Measurements from ENCODE around the gene DCHS1. TPM values are rescaled to one million over a fixed set of nuclear protein-coding genes. Genes with fewer than 3 reads are reported as not detected.

DCHS1 gene
- total RNA-seq, 1 experiment from 2014 or later = 14.2 TPM

- TF ChIP-seq ERG (CRISPR knock-in tag; IDR thresholded peaks at IDR 0.05) (0 out of 2 replicates have a peak, but pooled peaks have one; percentile 51), TCF7 (CRISPR knock-in tag; IDR thresholded peaks at IDR 0.05; ENCODE audit: low read depth) (no peak), ZNF219 (CRISPR knock-in tag; IDR thresholded peaks at IDR 0.05; ENCODE audit: borderline replicate concordance) (no peak), SOX15 (CRISPR knock-in tag; IDR thresholded peaks at IDR 0.05) (no peak), ZNF671 (CRISPR knock-in tag; IDR thresholded peaks at IDR 0.05) (peak; percentile 17; the same call in 1 of the 2 replicates), NFYB (CRISPR knock-in tag; conservative IDR thresholded peaks at IDR 0.05; ENCODE audit: low read depth) (no peak; the same call in 1 of the 2 replicates)
Measured at GRCh38 chr11:6611963-6612212, 43.7 kb downstream of the DCHS1 start (continued).

- ATAC-seq = peak; percentile 5
Measured at GRCh38 chr11:6611092-6611962, 44.3 kb downstream of the DCHS1 start.

GRCh38 chr11:6610591-6610990 lies 45.0 kb downstream of the DCHS1 start:
- peaks cover 20% of the 10 kb centered on the region for H3K4me1 Mint-ChIP-seq
- TF ChIP-seq RORB (CRISPR knock-in tag; IDR thresholded peaks at IDR 0.05) (no peak), SMAD3 (CRISPR knock-in tag; IDR thresholded peaks at IDR 0.05; ENCODE audit: borderline replicate concordance) (no peak)
- no peaks in the 10 kb centered on the region for H3K27me3 Mint-ChIP-seq (ENCODE audit: low read depth)
- ATAC-seq (no peak), DNase-seq (ENCODE audit: low spot score) (no peak)
- H3K27ac Mint-ChIP-seq = peak overlapping the region; percentile 86
- peak overlapping the region; percentile 88 for H3K4me3 Mint-ChIP-seq
- POLR2A ChIA-PET = interaction anchor here (0.9 kb wide), 1 partner anchor 62 kb away, joined by 3 read pairs; no protein-coding TSS in a partner anchor
- H3K9me3 Mint-ChIP-seq = no peaks in the 10 kb centered on the region
- H3K36me3 Mint-ChIP-seq = peaks cover 36% of the 10 kb centered on the region
- CTCF ChIA-PET = interaction anchor here (1.9 to 2.1 kb wide), 2 partner anchors 57 to 79 kb away, joined by 13 read pairs; no protein-coding TSS in a partner anchor

More at GRCh38 chr11:6611092-6611962, 44.3 kb downstream of the DCHS1 start:
- H3K36me3 Mint-ChIP-seq = peaks cover 36% of the 10 kb centered on the region
- peaks cover 16% of the 10 kb centered on the region for H3K4me1 Mint-ChIP-seq
- H3K4me3 Mint-ChIP-seq = peak overlapping the region; percentile 88
- POLR2A ChIA-PET = interaction anchor here (0.6 to 2.1 kb wide), 12 partner anchors 7 to 137 kb away, joined by 3 to 7 read pairs (median 4); partner anchors contain the start of genes ARFIP2, TIMM10B and TRIM3
- TF ChIP-seq ZNF232 (CRISPR knock-in tag; IDR thresholded peaks at IDR 0.05) (no peak), CREB1 (CRISPR knock-in tag; IDR thresholded peaks at IDR 0.05) (no peak), AR (CRISPR knock-in tag; IDR thresholded peaks at IDR 0.05) (0 out of 2 replicates have a peak, but pooled peaks have one; percentile 6), SP1 (CRISPR knock-in tag; conservative IDR thresholded peaks at IDR 0.05) (no peak), PRRX2 (CRISPR knock-in tag; IDR thresholded peaks at IDR 0.05) (no peak), ZNF396 (CRISPR knock-in tag; IDR thresholded peaks at IDR 0.05; ENCODE audit: borderline replicate concordance) (no peak), NFYB (CRISPR knock-in tag; conservative IDR thresholded peaks at IDR 0.05; ENCODE audit: low read depth) (peak; percentile 27; the same call in 1 of the 2 replicates), JUN (CRISPR knock-in tag; IDR thresholded peaks at IDR 0.05) (no peak), CBFB (CRISPR knock-in tag; IDR thresholded peaks at IDR 0.05; ENCODE audit: low read depth) (no peak), HMGXB4 (CRISPR knock-in tag; IDR thresholded peaks at IDR 0.05) (no peak)
- H3K9me3 Mint-ChIP-seq = no peaks in the 10 kb centered on the region
- peak; percentile 24 for DNase-seq (ENCODE audit: low spot score)
- no peaks in the 10 kb centered on the region for H3K27me3 Mint-ChIP-seq (ENCODE audit: low read depth)
- H3K27ac Mint-ChIP-seq = peak overlapping the region; percentile 86
- CTCF ChIA-PET = interaction anchor here (0.6 to 2.1 kb wide), 15 partner anchors 8 to 232 kb away, joined by 3 to 13 read pairs (median 4); partner anchors contain the start of gene MRPL17
